Motor neuron (in vitro differentiated cells): Measurements from ENCODE around the gene PPP2R5A. TPM values are rescaled to one million over a fixed set of nuclear protein-coding genes. Genes with fewer than 3 reads are reported as not detected.

Source experiments
- ATAC-seq, 8 experiments: fragments of 200-7000 bp; cut with Tn5 transposase; replicated peaks in 6 of 8; 2 replicates each; pipeline ENCODE4 v1.8.0; 2021; ENCODE audit warnings: mild to moderate bottlenecking in 8 of 8, moderate library complexity in 8 of 8
- H3K27ac ChIP-seq, 2 donors: fragments of 250-450 bp; sonication (Bioruptor Pico); 2 replicates each; pipeline ENCODE4 v1.9.0; 2021; ENCODE audit warnings: antibody characterized with exemption in 2 of 2, mild to moderate bottlenecking in 2 of 2, moderate library complexity in 1 of 2
- H3K4me1 ChIP-seq, 2 donors: fragments of 250-450 bp; sonication (Bioruptor Pico); replicated peaks in 1 of 2; 2 replicates each; pipeline ENCODE4 v1.6.1; 2021; ENCODE audit warnings: antibody characterized with exemption in 2 of 2, mild to moderate bottlenecking in 2 of 2, moderate library complexity in 1 of 2
- H3K4me3 ChIP-seq, 5 donors: fragments of 250-450 bp; sonication (Bioruptor Pico); 2 replicates each; pipeline ENCODE4 v1.9.0; 2021; ENCODE audit warnings: antibody characterized with exemption in 5 of 5, mild to moderate bottlenecking in 5 of 5, moderate library complexity in 4 of 5
- WGBS, 10 experiments: fragments of 450-650 bp; shearing (Covaris generic); methylation state at CpG; one replicate each; pipeline ENCODE4 v1.0.0; 2022; 5-methylcytosine and 5-hydroxymethylcytosine counted together
- in situ Hi-C, 9 experiments: fragments of 400-800 bp; cut with MboI; loops; one replicate each; pipeline ENCODE4 v1.15.0; 2021; ENCODE audit warnings: low sequenced_read_pairs in 9 of 9, low pct_unique_long_range_greater_than_20kb in 2 of 9; ENCODE audit not compliant: unreplicated experiment in 9 of 9
- total RNA-seq, 8 experiments: library from RNA; unstranded; fragments of 300-600 nt; gene quantifications; 2 replicates each; pipeline versions ENCODE4 v1.2.3 to v1.2.4, GENCODE V29; 2022

PPP2R5A gene
- total RNA-seq, 8 experiments from 2014 or later = 6.3 to 14.6 (median 10.1) TPM

- no peak for ATAC-seq
- WGBS, 10 experiments = 76 to 99% (median 92%) methylated on average over 6 to 10 of the region's 10 CpGs
- in situ Hi-C loops = no loop called here
- Histone ChIP-seq H3K27ac (no peak overlapping the region), H3K4me3 (no peak overlapping the region), H3K4me1 (no peaks in the 10 kb centered on the region)
These were observed 66.6 kb downstream of the PPP2R5A start for GRCh38 chr1:212351588-212352362.

GRCh38 chr1:212353181-212353580, 68.0 kb downstream of the PPP2R5A start:
- in situ Hi-C loops = no loop called here
- Histone ChIP-seq H3K4me3 (no peak overlapping the region), H3K4me1 (no peaks in the 10 kb centered on the region), H3K27ac (no peak overlapping the region)
- WGBS, 10 experiments = 0 to 100% (median 89%) methylated on average over 1 to 2 of the region's 2 CpGs; no CpG with 5 or more reads in 2 of the 10 experiments
- ATAC-seq = no peak

DNA sequence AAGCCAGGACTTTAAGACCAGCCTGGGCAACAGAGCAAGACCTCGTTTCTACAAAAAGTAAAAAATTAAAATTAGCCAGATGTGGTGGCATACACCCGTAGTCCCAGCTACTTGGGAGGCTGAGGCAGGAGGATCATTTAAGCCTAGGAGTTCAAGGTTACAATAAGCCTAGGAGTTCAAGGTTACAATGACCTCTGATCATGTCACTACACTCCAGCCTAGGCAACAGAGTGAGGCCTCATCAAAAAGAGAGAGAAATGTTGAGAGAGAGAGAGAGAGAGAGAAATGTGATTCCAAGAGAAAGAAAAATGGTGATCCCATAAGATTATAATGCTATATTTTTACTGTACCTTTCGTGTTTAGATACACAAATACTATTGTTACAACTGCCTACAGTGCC, 69.3 kb downstream of the PPP2R5A start:
- in situ Hi-C loops = no loop called here
- no peak overlapping the region for H3K27ac ChIP-seq

DNA sequence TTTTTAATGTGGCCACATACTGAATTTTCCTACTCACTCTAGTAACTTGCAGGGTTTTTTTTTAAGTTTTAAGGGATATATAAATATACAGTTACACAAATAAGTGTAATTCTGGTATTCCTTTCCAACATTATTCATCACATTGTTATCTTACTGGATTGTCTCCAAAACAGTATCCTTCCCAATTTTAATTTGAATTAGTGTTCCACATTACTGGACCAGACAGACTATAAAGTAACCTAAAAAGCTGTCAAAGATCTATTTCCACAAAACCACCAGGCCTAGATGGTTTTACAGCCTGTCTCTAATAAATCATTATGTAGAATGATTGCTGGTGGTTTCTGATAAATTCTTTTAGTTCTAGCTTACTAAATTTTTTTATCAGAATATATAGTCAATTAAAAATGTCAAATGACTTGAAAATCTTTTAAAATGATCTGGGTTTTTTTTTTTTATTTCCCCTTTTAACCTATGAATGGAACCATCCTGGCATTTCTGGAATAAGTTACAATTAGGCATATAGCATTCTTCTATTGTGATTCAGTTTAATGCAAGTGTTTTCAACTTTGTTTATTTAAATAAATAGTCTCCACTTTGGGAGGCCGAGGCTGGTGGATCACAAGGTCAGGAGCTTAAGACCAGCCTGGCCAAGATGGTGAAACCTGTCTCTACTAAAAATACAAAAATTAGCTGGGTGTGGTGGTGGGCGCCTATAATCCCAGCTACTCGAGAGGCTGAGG, 70.2 kb downstream of the PPP2R5A start:
- 82 to 100% (median 87%) methylated on average over 1 to 3 of the region's 3 CpGs; no CpG with 5 or more reads in 1 of the 10 experiments for WGBS, 10 experiments
- in situ Hi-C loops = no loop called here
- Histone ChIP-seq H3K4me3 (no peak overlapping the region), H3K4me1 (no peaks in the 10 kb centered on the region), H3K27ac (no peak overlapping the region)
- ATAC-seq = no peak

More for the DNA sequence above, 69.3 kb downstream of the PPP2R5A start:
- no peak for ATAC-seq
- H3K4me1 ChIP-seq = no peaks in the 10 kb centered on the region
- H3K4me3 ChIP-seq = no peak overlapping the region
- WGBS, 10 experiments = 60 to 100% (median 97%) methylated on average over 1 to 3 of the region's 3 CpGs; no CpG with 5 or more reads in 1 of the 10 experiments

DNA sequence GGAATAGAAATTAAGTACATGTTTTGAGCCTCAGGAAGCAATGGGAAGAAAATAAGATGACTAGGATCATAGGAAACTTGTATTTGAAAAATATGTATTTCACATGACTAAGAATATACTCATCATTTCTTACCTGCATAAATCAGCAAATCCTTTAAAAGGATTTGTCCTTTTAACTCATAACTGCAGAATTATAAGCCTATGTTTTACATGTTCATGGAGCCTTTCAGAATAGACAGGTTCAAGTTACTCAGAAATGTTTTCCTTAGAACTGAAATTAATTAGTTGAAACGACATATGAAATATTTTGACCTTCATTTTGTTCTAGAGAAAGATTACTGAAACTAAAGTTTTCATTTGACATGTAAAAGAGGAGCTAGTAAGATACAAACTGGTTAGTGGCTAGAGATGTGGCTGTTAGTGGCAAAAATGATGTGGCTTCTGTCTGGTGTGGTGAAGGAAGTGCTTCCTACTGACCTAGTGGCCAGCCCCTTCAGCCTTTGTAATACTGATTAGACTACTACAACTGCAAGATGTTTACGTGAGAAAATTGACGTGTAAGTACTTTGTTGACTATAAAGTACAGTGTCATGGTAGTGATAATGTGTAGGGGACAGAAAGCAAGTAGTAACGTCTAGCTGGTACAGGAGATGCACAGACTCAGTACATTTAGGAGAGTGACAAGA, 74.7 kb downstream of the PPP2R5A start:
- in situ Hi-C loops = no loop called here
- no peak for ATAC-seq
- WGBS, 10 experiments = 79 to 100% (median 90%) methylated on average over 1 to 4 of the region's 4 CpGs

GRCh38 chr1:212364985-212365384, 79.8 kb downstream of the PPP2R5A start:
- in situ Hi-C loops = no loop called here
- no peaks in the 10 kb centered on the region for H3K4me1 ChIP-seq
- ATAC-seq = no peak
- H3K27ac ChIP-seq = no peak overlapping the region
- WGBS, 10 experiments = 19 to 100% (median 73%) methylated on average over 2 to 7 of the region's 7 CpGs
- no peak overlapping the region for H3K4me3 ChIP-seq

More for the DNA sequence above, 74.7 kb downstream of the PPP2R5A start:
- no peak overlapping the region for H3K27ac ChIP-seq
- H3K4me3 ChIP-seq = no peak overlapping the region
- no peaks in the 10 kb centered on the region for H3K4me1 ChIP-seq

GRCh38 chr1:212366901-212367300, 81.7 kb downstream of the PPP2R5A start:
- 0 to 93% (median 88%) methylated on average over 2 to 5 of the region's 5 CpGs; no CpG with 5 or more reads in 4 of the 10 experiments for WGBS, 10 experiments
- H3K4me1 ChIP-seq = no peaks in the 10 kb centered on the region
- H3K4me3 ChIP-seq = no peak overlapping the region
- in situ Hi-C loops = no loop called here
- ATAC-seq = peak in 3 of 8 experiments; percentile 43 to 94 (median 75)
- no peak overlapping the region for H3K27ac ChIP-seq

GRCh38 chr1:212367474-212368072, 82.4 kb downstream of the PPP2R5A start:
- ATAC-seq = peak in 2 of 8 experiments; percentile 8 to 10
- 0 to 90% (median 88%) methylated on average over 1 to 2 of the region's 2 CpGs; no CpG with 5 or more reads in 7 of the 10 experiments for WGBS, 10 experiments

DNA sequence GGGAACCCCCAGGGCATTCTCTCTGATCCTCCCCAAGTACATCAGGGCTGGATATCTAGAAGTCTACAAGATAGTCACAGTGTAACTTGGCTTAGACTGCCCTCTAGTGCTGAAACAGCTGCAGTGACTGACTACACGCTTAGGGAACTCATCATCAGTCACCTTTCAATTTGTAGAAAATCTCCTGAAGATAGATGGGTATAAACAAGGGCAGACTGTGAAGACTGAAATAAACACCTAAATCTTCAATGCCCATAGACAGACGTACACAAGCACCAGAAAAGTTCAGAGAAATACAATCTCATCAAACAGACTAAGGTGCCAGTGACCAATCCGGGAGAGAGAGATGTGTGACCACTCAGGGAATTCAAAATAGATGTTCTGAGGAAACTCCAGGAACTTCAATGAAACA, 82.9 kb downstream of the PPP2R5A start:
- 0 to 100% (median 83%) methylated on average over 1 to 3 of the region's 3 CpGs; no CpG with 5 or more reads in 1 of the 10 experiments for WGBS, 10 experiments
- Histone ChIP-seq H3K4me1 (no peaks in the 10 kb centered on the region), H3K27ac (no peak overlapping the region), H3K4me3 (no peak overlapping the region)
- in situ Hi-C loops = no loop called here
- peak in 3 of 8 experiments; percentile 88 to 99 (median 98) for ATAC-seq

More at GRCh38 chr1:212367474-212368072, 82.4 kb downstream of the PPP2R5A start:
- Histone ChIP-seq H3K4me1 (no peaks in the 10 kb centered on the region), H3K27ac (no peak overlapping the region), H3K4me3 (no peak overlapping the region)
- in situ Hi-C loops = no loop called here

GRCh38 chr1:212375986-212376385, 90.8 kb downstream of the PPP2R5A start:
- in situ Hi-C loops = loop anchor here in 2 of 9 experiments (10.0 kb wide), 1 partner anchor 311 kb away; no protein-coding TSS in a partner anchor
- no peak overlapping the region for H3K27ac ChIP-seq
- WGBS, 10 experiments = 85 to 100% (median 93%) methylated on average over 1 to 4 of the region's 5 CpGs; no CpG with 5 or more reads in 5 of the 10 experiments
- no peak for ATAC-seq
- no peak overlapping the region for H3K4me3 ChIP-seq
- H3K4me1 ChIP-seq = no peaks in the 10 kb centered on the region

DNA sequence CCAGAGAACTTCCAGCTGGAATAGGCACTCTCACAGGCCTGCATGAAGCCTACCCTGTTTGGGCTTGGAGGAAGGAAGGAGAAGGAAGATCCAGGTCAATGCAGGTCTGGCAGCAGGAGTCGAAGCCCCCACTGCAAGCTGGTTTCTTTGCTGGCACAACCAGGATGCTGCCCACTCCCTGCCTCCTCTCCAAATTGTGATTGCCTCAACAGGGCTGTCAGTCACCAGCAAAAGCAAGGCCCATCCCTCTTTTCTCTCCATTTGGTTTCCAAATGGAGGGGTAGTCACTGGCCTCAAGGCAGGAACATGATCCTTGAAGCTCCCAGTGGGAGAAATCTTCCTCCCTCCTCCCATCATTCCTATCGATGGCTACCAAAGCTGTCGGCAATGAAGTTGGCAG, 92.4 kb downstream of the PPP2R5A start:
- 76 to 100% (median 100%) methylated on average over 1 to 2 of the region's 3 CpGs; no CpG with 5 or more reads in 2 of the 10 experiments for WGBS, 10 experiments
- H3K4me1 ChIP-seq = no peaks in the 10 kb centered on the region
- in situ Hi-C loops = loop anchor here in 2 of 9 experiments (10.0 kb wide), 1 partner anchor 313 kb away; no protein-coding TSS in a partner anchor
- ATAC-seq = no peak
- H3K27ac ChIP-seq = no peak overlapping the region
- H3K4me3 ChIP-seq = no peak overlapping the region

DNA sequence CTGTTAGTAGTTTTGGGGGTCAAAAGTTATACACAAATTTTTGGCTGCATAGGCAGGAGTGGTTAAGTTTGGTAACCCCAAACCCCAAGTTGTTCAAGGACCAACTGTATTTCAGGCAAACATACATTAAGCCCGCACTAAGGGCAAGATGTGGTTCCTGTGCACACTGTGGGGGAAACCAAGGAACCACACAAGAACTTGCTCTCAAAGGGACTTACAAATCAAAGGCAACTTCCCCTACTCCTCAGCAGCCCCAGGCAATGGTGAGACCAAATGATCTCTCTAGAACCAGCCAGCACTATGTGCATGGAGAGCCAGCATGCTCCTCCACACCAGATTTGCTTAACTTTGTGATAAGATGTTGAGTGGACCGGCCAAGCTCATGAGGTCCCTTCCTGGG, 94.2 kb downstream of the PPP2R5A start:
- H3K4me3 ChIP-seq = no peak overlapping the region
- in situ Hi-C loops = loop anchor here in 2 of 9 experiments (10.0 kb wide), 1 partner anchor 315 kb away; no protein-coding TSS in a partner anchor
- H3K4me1 ChIP-seq = no peaks in the 10 kb centered on the region
- ATAC-seq = no peak
- H3K27ac ChIP-seq = no peak overlapping the region
- WGBS, 10 experiments = 94 to 100% (median 100%) methylated on average over 1 to 2 of the region's 2 CpGs; no CpG with 5 or more reads in 5 of the 10 experiments
